HepG2 (cell line): ENCODE results near the gene RAB33B. TPM values are rescaled to one million over a fixed set of nuclear protein-coding genes. Genes with fewer than 3 reads are reported as not detected.
A peak's percentile ranks its signal among the peaks of the same experiment; 100 is the strongest.

Experiments used
- ATAC-seq: fragments of 200-7000 bp; cut with Tn5 transposase; 3 replicates; pipeline ENCODE4 v1.9.1; 2020; ENCODE audit warnings: mild to moderate bottlenecking, moderate library complexity
- BruUV-seq: library from RNA; stranded (reverse); fragments of 400-500 nt; replicated peaks from 2 replicates; lab custom pipeline; 2021; lab: Mats Ljungman, UMichigan
- CTCF ChIA-PET: fragments of 300-600 bp; formaldehyde crosslinking; extraction: SDS; loops from one replicate; lab custom pipeline; 2021; ENCODE audit warnings: low total read pairs, inconsistent platforms, low intra/inter-chr PET ratio; lab: Yijun Ruan, JAX
- POLR2A ChIA-PET: fragments of 350-600 bp; sonication (Branson Sonifier 250); formaldehyde crosslinking; loops from one replicate; lab custom pipeline; 2020; ENCODE audit warnings: antibody characterized with exemption, inconsistent platforms; lab: Yijun Ruan, JAX
- DNase-seq: peaks from one replicate; pipeline ENCODE4 v3.0.0-alpha.2; 2015; ENCODE audit warnings: low spot score
- FAIRE-seq: peaks from 3 replicates; lab custom pipeline; 2011; peaks lifted over from hg19 to GRCh38; lab: Jason Lieb, UNC
- H2AFZ ChIP-seq: one replicate; pipeline ENCODE4 v1.6.1; 2011; ENCODE audit warnings: low read length, inconsistent platforms
- H3K27ac ChIP-seq: fragments of 300-600 bp; 3 replicates; pipeline ENCODE4 v1.8.0; 2011; ENCODE audit warnings: mixed run types, mild to moderate bottlenecking, mixed read lengths, low read length, inconsistent platforms; ENCODE audit not compliant: insufficient read depth; ENCODE audit errors: extremely low read length
- H3K27me3 ChIP-seq, 2 experiments: fragments of 200-600 bp in 1 of 2; 2 replicates in 1 of 2; 3 replicates in 1 of 2; pipeline versions ENCODE4 v1.6.0 to v1.8.0; 2011; ENCODE audit warnings: low read length in 2 of 2, mild to moderate bottlenecking in 2 of 2, moderate library complexity in 2 of 2, inconsistent platforms in 1 of 2; ENCODE audit not compliant: insufficient read depth in 2 of 2, control insufficient read depth in 1 of 2
- H3K36me3 ChIP-seq, 2 experiments: fragments of 200-600 bp in 1 of 2; replicated peaks in 1 of 2; 2 replicates in 1 of 2; 3 replicates in 1 of 2; pipeline versions ENCODE4 v1.5.1 to v1.8.0; 2011; ENCODE audit warnings: low read length in 2 of 2, inconsistent platforms in 1 of 2; ENCODE audit not compliant: insufficient read depth in 2 of 2, control insufficient read depth in 1 of 2
- H3K4me1 ChIP-seq: 2 replicates; pipeline ENCODE4 v1.5.1; 2012; ENCODE audit warnings: low read length, inconsistent platforms; ENCODE audit not compliant: insufficient read depth
- H3K4me2 ChIP-seq: 2 replicates; pipeline ENCODE4 v1.6.0; 2011; ENCODE audit warnings: low read depth, low read length, inconsistent platforms
- H3K4me3 ChIP-seq, 3 experiments: fragments of 200-600 bp in 1 of 3; sonication (generic), shearing (Covaris generic) in 1 of 3; replicated peaks in 1 of 3; 2 replicates each; pipeline ENCODE4 v1.5.1; 2011 to 2016; ENCODE audit warnings: low read length in 3 of 3, inconsistent platforms in 2 of 3, low read depth in 2 of 3, mild to moderate bottlenecking in 2 of 3, control low read depth in 1 of 3, mixed read lengths in 1 of 3; ENCODE audit not compliant: insufficient read depth in 1 of 3
- H3K79me2 ChIP-seq: one replicate; pipeline ENCODE4 v1.6.1; 2011; ENCODE audit warnings: low read length, inconsistent platforms; ENCODE audit not compliant: insufficient read depth
- H3K9ac ChIP-seq: 2 replicates; pipeline ENCODE4 v1.6.0; 2011; ENCODE audit warnings: mild to moderate bottlenecking, low read depth, low read length, inconsistent platforms; ENCODE audit not compliant: insufficient read depth
- H3K9me3 ChIP-seq: 2 replicates; pipeline ENCODE4 v1.5.1; 2012; ENCODE audit warnings: mild to moderate bottlenecking, low read length
- H4K20me1 ChIP-seq: 2 replicates; pipeline ENCODE4 v1.6.0; 2011; ENCODE audit warnings: inconsistent platforms, mild to moderate bottlenecking, low read length, moderate library complexity; ENCODE audit not compliant: insufficient read depth
- HNRNPUL1 ChIP-seq: fragments of 200-400 bp; formaldehyde crosslinking; IDR thresholded peaks from 2 replicates; pipeline ENCODE4 v1.6.1; 2017; ENCODE audit warnings: low read depth, mild to moderate bottlenecking, low read length, moderate library complexity
- ZBTB25 ChIP-seq: IDR thresholded peaks from 2 replicates; pipeline ENCODE4 v1.6.1; 2018; ENCODE audit warnings: missing genetic modification reagents
- ZNF17 ChIP-seq: sonication (generic); formaldehyde crosslinking; IDR thresholded peaks from 2 replicates; pipeline ENCODE4 v1.5.0; 2020; ENCODE audit warnings: mild to moderate bottlenecking, missing genetic modification reagents
- ZNF776 ChIP-seq: sonication (generic); formaldehyde crosslinking; IDR thresholded peaks from 2 replicates; pipeline ENCODE4 v1.4.0; 2020; ENCODE audit warnings: mild to moderate bottlenecking, missing genetic modification reagents
- WGBS: methylation state at CpG from one replicate; pipeline ENCODE4 v1.1.6; 2017; ENCODE audit warnings: low lambda C conversion rate; 5-methylcytosine and 5-hydroxymethylcytosine counted together
- in situ Hi-C: cut with HindIII; loops from 2 replicates; pipeline ENCODE4 v1.10.0; 2017; ENCODE audit warnings: low pct_unique_long_range_greater_than_20kb; ENCODE audit not compliant: extremely low pct_ligation_motif_present
- intact Hi-C: fragments of 100-400 bp; cut with micrococcal nuclease; formaldehyde crosslinking; loops from one replicate; pipeline ENCODE4 v1.10.0; 2022; ENCODE audit not compliant: unreplicated experiment
- polyA plus RNA-seq, 8 experiments: library from polyadenylated mRNA; depleted of rRNA in 3 of 8; stranded (reverse) in 7 of 8; unstranded in 1 of 8; fragments of >200 nt; fragmentation: Illumina TruSeq in 4 of 8; extraction: Trizol in 4 of 8; gene quantifications; 2 replicates each; pipeline versions ENCODE4 v1.2.1 to v1.2.3, GENCODE V29; 2011 to 2016; ENCODE audit warnings: low read depth in 4 of 8, missing spikeins in 1 of 8, mixed read lengths in 1 of 8; ENCODE audit not compliant: insufficient read depth in 1 of 8
- total RNA-seq, 5 experiments: library from RNA; depleted of rRNA; stranded (reverse); fragments of >200 nt; fragmentation: Illumina TruSeq; extraction: Trizol; gene quantifications; 2 replicates each; pipeline ENCODE4 v1.2.3, GENCODE V29; 2016; ENCODE audit warnings: low read depth in 1 of 5

The RAB33B gene
- total and polyA plus RNA-seq, 2 of the 13 experiments (the other 11 are each of a cell fraction or from before 2014, with no cell fraction given), result 7.6 to 8.1 TPM

GRCh38 chr4:139501527-139501926, 47.6 kb downstream of the RAB33B start:
- H2AFZ ChIP-seq, result no peak overlapping the region
- H3K9ac ChIP-seq, result no peak overlapping the region
- ChIA-PET CTCF (no interaction called here), POLR2A (no interaction called here)
- H3K27ac ChIP-seq, result no peak overlapping the region
- in situ Hi-C loops, result loop anchor here (10.0 kb wide), 1 partner anchor 87 kb away; no protein-coding TSS in a partner anchor
- H3K4me1 ChIP-seq, result peaks cover 21% of the 10 kb centered on the region
- no peak overlapping the region for H3K4me3 ChIP-seq
- TF ChIP-seq ZBTB25 (CRISPR knock-in tag), result no peak
- 19% methylated on average over 6 of the region's 6 CpGs for WGBS
- H3K9me3 ChIP-seq, result no peaks in the 10 kb centered on the region
- DNase-seq, result no peak
- BruUV-seq, result no TSS peak
- no peaks in the 10 kb centered on the region for H4K20me1 ChIP-seq
- ATAC-seq, result no peak
- H3K79me2 ChIP-seq, result no peaks in the 10 kb centered on the region
- intact Hi-C loops, result no loop called here
- H3K36me3 ChIP-seq, result no peaks in the 10 kb centered on the region
- no peaks in the 10 kb centered on the region; a peak in 1 of 5 replicates for H3K27me3 ChIP-seq
- FAIRE-seq, result no peak
- no peak overlapping the region for H3K4me2 ChIP-seq

- no peaks in the 10 kb centered on the region for H3K79me2 ChIP-seq
- no peaks in the 10 kb centered on the region; a peak in 1 of 5 replicates for H3K27me3 ChIP-seq
- no peak overlapping the region for H3K9ac ChIP-seq
- H3K4me1 ChIP-seq, result peaks cover 15% of the 10 kb centered on the region
- DNase-seq, result no peak
- in situ Hi-C loops, result loop anchor here (10.0 kb wide), 1 partner anchor 87 kb away; no protein-coding TSS in a partner anchor
- TF ChIP-seq ZNF17 (CRISPR knock-in tag) (no peak), ZNF776 (CRISPR knock-in tag) (no peak), HNRNPUL1 (no peak)
- TF ChIP-seq, all 625 proteins: peak for 0
- Histone ChIP-seq H3K9me3 (no peaks in the 10 kb centered on the region), H3K4me3 (no peak overlapping the region), H2AFZ (no peak overlapping the region), H4K20me1 (no peaks in the 10 kb centered on the region), H3K27ac (no peak overlapping the region), H3K36me3 (no peaks in the 10 kb centered on the region), H3K4me2 (no peak overlapping the region; the same call in 1 of the 2 replicates)
- peak; percentile 22; the same call in 1 of the 3 replicates for ATAC-seq
- POLR2A ChIA-PET, result no interaction called here
- intact Hi-C loops, result no loop called here
- BruUV-seq, result no TSS peak
- 31% methylated on average over 13 of the region's 13 CpGs for WGBS
- CTCF ChIA-PET, result no interaction called here
- no peak for FAIRE-seq
Measured at GRCh38 chr4:139501927-139502899, 48.3 kb downstream of the RAB33B start.
